ENCODE data around the gene LHX6. TPM values are rescaled to one million over a fixed set of nuclear protein-coding genes. Genes with fewer than 3 reads are reported as not detected.

LHX6 gene
- total and polyA plus RNA-seq, 2 donors = 0.47 to 1.1 TPM

- DNase-seq (ENCODE audit: low read depth in 6 of 9, low spot score in 9 of 9) = no peak
- no peaks in the 10 kb centered on the region for H3K4me1 ChIP-seq (ENCODE audit: control insufficient read depth in 2 of 2, insufficient read depth in 2 of 2, low read length in 2 of 2)
- no peak overlapping the region for H3K27ac ChIP-seq (ENCODE audit: low read depth in 1 of 2, low read length in 1 of 2)
- 85% methylated on average over 2 of the region's 2 CpGs for WGBS
- no peaks in the 10 kb centered on the region for H3K36me3 ChIP-seq (ENCODE audit: control insufficient read depth in 2 of 2, insufficient read depth in 2 of 2, low read length in 1 of 2)
- no peaks in the 10 kb centered on the region for H3K9me3 ChIP-seq (ENCODE audit: control insufficient read depth in 2 of 2, insufficient read depth in 1 of 2, low read length in 1 of 2)
- H3K4me3 ChIP-seq (ENCODE audit: low read length in 2 of 2) = no peak overlapping the region
- H3K27me3 ChIP-seq (ENCODE audit: control insufficient read depth in 2 of 2, insufficient read depth in 1 of 2, low read length in 1 of 2) = peaks cover 0 to 6% of the 10 kb centered on the region in 2 donors
Observed at GRCh38 chr9:122179690-122180074, 49.1 kb downstream of the LHX6 start.

DNA sequence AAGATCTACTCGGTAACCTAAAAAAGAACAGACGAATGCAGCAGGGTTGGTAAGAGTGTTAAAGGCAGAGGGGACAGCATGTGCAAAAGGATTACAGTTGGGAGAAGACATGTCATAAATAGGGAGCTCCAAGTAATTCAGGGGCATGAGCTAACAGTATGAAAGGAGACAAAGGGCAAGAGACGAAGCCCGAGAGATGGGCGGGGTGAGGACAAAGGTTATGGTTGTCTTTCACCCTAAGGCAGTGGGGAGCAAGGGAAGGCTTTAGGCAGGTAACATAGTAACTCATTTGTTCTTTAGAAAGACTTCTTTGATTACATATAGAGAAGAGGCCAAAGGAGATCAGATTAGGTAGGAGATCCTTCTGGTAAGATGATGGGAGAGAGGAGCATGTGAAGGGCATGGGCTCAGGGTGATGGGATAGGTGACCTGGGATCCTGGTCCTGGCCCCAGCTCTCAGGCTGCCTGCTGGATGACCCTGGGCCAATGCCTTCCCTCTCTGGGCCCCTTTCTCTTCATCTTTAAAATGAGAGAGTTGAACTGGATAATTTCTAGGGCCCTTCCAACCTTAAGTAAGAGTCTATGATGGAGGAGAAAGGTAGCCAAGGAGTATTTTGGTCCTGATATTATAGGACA lies 49.6 kb downstream of the LHX6 start:
- WGBS = 96% methylated on average over 5 of the region's 5 CpGs
- H3K4me1 ChIP-seq (ENCODE audit: control insufficient read depth in 2 of 2, insufficient read depth in 2 of 2, low read length in 2 of 2) = no peaks in the 10 kb centered on the region
- peaks cover 0 to 6% of the 10 kb centered on the region in 2 donors for H3K27me3 ChIP-seq (ENCODE audit: control insufficient read depth in 2 of 2, insufficient read depth in 1 of 2, low read length in 1 of 2)
- H3K27ac ChIP-seq (ENCODE audit: low read depth in 1 of 2, low read length in 1 of 2) = no peak overlapping the region
- no peaks in the 10 kb centered on the region for H3K36me3 ChIP-seq (ENCODE audit: control insufficient read depth in 2 of 2, insufficient read depth in 2 of 2, low read length in 1 of 2)
- no peaks in the 10 kb centered on the region for H3K9me3 ChIP-seq (ENCODE audit: control insufficient read depth in 2 of 2, insufficient read depth in 1 of 2, low read length in 1 of 2)
- DNase-seq (ENCODE audit: low read depth in 6 of 9, low spot score in 9 of 9) = no peak
- H3K4me3 ChIP-seq (ENCODE audit: low read length in 2 of 2) = no peak overlapping the region

DNA sequence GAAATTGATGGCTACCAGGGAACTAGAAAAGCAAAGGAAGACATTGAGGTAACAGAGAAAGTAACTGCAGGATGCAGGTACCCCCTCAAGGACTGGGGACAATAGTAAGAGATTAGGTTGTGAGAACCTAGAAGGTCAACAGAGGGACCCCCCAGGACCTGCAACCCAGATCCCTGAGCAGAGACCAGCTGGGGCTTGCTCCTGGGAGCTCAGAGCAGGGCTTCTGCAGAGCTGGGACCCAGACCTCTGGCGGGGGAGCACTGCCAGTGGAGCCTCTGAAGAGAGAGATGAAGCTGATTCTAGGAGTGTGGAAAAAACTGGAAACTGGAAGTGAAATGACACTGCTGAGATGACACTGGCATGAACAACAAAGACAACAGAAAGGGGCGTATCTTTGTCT lies 51.8 kb downstream of the LHX6 start:
- H3K27me3 ChIP-seq (ENCODE audit: control insufficient read depth in 2 of 2, insufficient read depth in 1 of 2, low read length in 1 of 2) = peaks cover 0 to 11% of the 10 kb centered on the region in 2 donors
- no peak for DNase-seq (ENCODE audit: low read depth in 6 of 9, low spot score in 9 of 9)
- H3K27ac ChIP-seq (ENCODE audit: low read depth in 1 of 2, low read length in 1 of 2) = no peak overlapping the region
- no peaks in the 10 kb centered on the region for H3K36me3 ChIP-seq (ENCODE audit: control insufficient read depth in 2 of 2, insufficient read depth in 2 of 2, low read length in 1 of 2)
- no peak overlapping the region for H3K4me3 ChIP-seq (ENCODE audit: low read length in 2 of 2)
- 96% methylated on average over 2 of the region's 2 CpGs for WGBS
- H3K9me3 ChIP-seq (ENCODE audit: control insufficient read depth in 2 of 2, insufficient read depth in 1 of 2, low read length in 1 of 2) = no peaks in the 10 kb centered on the region
- H3K4me1 ChIP-seq (ENCODE audit: control insufficient read depth in 2 of 2, insufficient read depth in 2 of 2, low read length in 2 of 2) = no peaks in the 10 kb centered on the region

GRCh38 chr9:122173670-122174069 lies 55.1 kb downstream of the LHX6 start:
- no peaks in the 10 kb centered on the region for H3K4me1 ChIP-seq (ENCODE audit: control insufficient read depth in 2 of 2, insufficient read depth in 2 of 2, low read length in 2 of 2)
- H3K9me3 ChIP-seq (ENCODE audit: control insufficient read depth in 2 of 2, insufficient read depth in 1 of 2, low read length in 1 of 2) = no peaks in the 10 kb centered on the region
- H3K36me3 ChIP-seq (ENCODE audit: control insufficient read depth in 2 of 2, insufficient read depth in 2 of 2, low read length in 1 of 2) = no peaks in the 10 kb centered on the region
- H3K4me3 ChIP-seq (ENCODE audit: low read length in 2 of 2) = no peak overlapping the region
- H3K27me3 ChIP-seq (ENCODE audit: control insufficient read depth in 2 of 2, insufficient read depth in 1 of 2, low read length in 1 of 2) = peaks cover 0 to 11% of the 10 kb centered on the region in 2 donors
- WGBS = 91% methylated on average over 3 of the region's 3 CpGs
- DNase-seq (ENCODE audit: low read depth in 6 of 9, low spot score in 9 of 9) = no peak
- no peak overlapping the region for H3K27ac ChIP-seq (ENCODE audit: low read depth in 1 of 2, low read length in 1 of 2)

GRCh38 chr9:122172131-122172530 lies 56.6 kb downstream of the LHX6 start:
- 93% methylated on average over 7 of the region's 7 CpGs for WGBS
- Histone ChIP-seq H3K4me3 (ENCODE audit: low read length in 2 of 2) (no peak overlapping the region), H3K36me3 (ENCODE audit: control insufficient read depth in 2 of 2, insufficient read depth in 2 of 2, low read length in 1 of 2) (no peaks in the 10 kb centered on the region), H3K27ac (ENCODE audit: low read depth in 1 of 2, low read length in 1 of 2) (no peak overlapping the region), H3K27me3 (ENCODE audit: control insufficient read depth in 2 of 2, insufficient read depth in 1 of 2, low read length in 1 of 2) (peaks cover 3 to 11% of the 10 kb centered on the region in 2 donors), H3K4me1 (ENCODE audit: control insufficient read depth in 2 of 2, insufficient read depth in 2 of 2, low read length in 2 of 2) (no peaks in the 10 kb centered on the region), H3K9me3 (ENCODE audit: control insufficient read depth in 2 of 2, insufficient read depth in 1 of 2, low read length in 1 of 2) (no peaks in the 10 kb centered on the region)
- DNase-seq (ENCODE audit: low read depth in 6 of 9, low spot score in 9 of 9) = no peak

- no peaks in the 10 kb centered on the region for H3K9me3 ChIP-seq (ENCODE audit: control insufficient read depth in 2 of 2, insufficient read depth in 1 of 2, low read length in 1 of 2)
- peaks cover 3 to 15% of the 10 kb centered on the region in 2 donors for H3K27me3 ChIP-seq (ENCODE audit: control insufficient read depth in 2 of 2, insufficient read depth in 1 of 2, low read length in 1 of 2)
- no peaks in the 10 kb centered on the region for H3K36me3 ChIP-seq (ENCODE audit: control insufficient read depth in 2 of 2, insufficient read depth in 2 of 2, low read length in 1 of 2)
- WGBS = 74% methylated on average over 3 of the region's 3 CpGs
- H3K4me3 ChIP-seq (ENCODE audit: low read length in 2 of 2) = no peak overlapping the region
- no peaks in the 10 kb centered on the region for H3K4me1 ChIP-seq (ENCODE audit: control insufficient read depth in 2 of 2, insufficient read depth in 2 of 2, low read length in 2 of 2)
- no peak for DNase-seq (ENCODE audit: low read depth in 6 of 9, low spot score in 9 of 9)
- no peak overlapping the region for H3K27ac ChIP-seq (ENCODE audit: low read depth in 1 of 2, low read length in 1 of 2)
Observed at GRCh38 chr9:122168356-122168755, 60.4 kb downstream of the LHX6 start.

GRCh38 chr9:122164286-122164685 lies 64.5 kb downstream of the LHX6 start:
- no peak for DNase-seq (ENCODE audit: low read depth in 6 of 9, low spot score in 9 of 9)
- H3K27me3 ChIP-seq (ENCODE audit: control insufficient read depth in 2 of 2, insufficient read depth in 1 of 2, low read length in 1 of 2) = peaks cover 3 to 13% of the 10 kb centered on the region in 2 donors
- no peaks in the 10 kb centered on the region for H3K36me3 ChIP-seq (ENCODE audit: control insufficient read depth in 2 of 2, insufficient read depth in 2 of 2, low read length in 1 of 2)
- H3K4me1 ChIP-seq (ENCODE audit: control insufficient read depth in 2 of 2, insufficient read depth in 2 of 2, low read length in 2 of 2) = peaks cover 0 to 3% of the 10 kb centered on the region in 2 donors
- H3K27ac ChIP-seq (ENCODE audit: low read depth in 1 of 2, low read length in 1 of 2) = no peak overlapping the region
- 79% methylated on average over 2 of the region's 2 CpGs for WGBS
- H3K9me3 ChIP-seq (ENCODE audit: control insufficient read depth in 2 of 2, insufficient read depth in 1 of 2, low read length in 1 of 2) = no peaks in the 10 kb centered on the region
- H3K4me3 ChIP-seq (ENCODE audit: low read length in 2 of 2) = no peak overlapping the region

DNA sequence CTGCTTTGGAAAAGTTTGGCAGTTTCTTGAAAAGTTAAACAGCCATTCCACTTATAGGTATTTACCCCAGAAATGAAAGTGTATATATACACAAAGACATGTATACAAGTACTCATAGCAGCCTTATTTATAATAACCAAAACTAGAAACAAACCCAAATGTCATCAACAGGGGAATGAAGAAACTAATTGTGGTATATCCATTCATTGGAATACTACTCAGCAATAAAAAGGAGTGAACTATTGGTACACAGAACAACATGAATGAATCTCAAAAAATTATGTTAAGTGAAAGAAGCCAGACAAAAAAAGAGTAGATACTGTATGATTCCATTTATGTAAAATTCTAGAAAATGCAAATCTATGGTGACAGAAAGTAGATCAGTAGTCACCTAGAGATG lies 66.3 kb downstream of the LHX6 start:
- DNase-seq (ENCODE audit: low read depth in 6 of 9, low spot score in 9 of 9) = no peak
- no peaks in the 10 kb centered on the region for H3K36me3 ChIP-seq (ENCODE audit: control insufficient read depth in 2 of 2, insufficient read depth in 2 of 2, low read length in 1 of 2)

GRCh38 chr9:122159925-122160246 lies 68.9 kb downstream of the LHX6 start:
- peaks cover 0 to 6% of the 10 kb centered on the region in 2 donors for H3K27me3 ChIP-seq (ENCODE audit: control insufficient read depth in 2 of 2, insufficient read depth in 1 of 2, low read length in 1 of 2)
- peaks cover 3 to 7% of the 10 kb centered on the region in 2 donors for H3K4me1 ChIP-seq (ENCODE audit: control insufficient read depth in 2 of 2, insufficient read depth in 2 of 2, low read length in 2 of 2)
- no peak for DNase-seq (ENCODE audit: low read depth in 6 of 9, low spot score in 9 of 9)
- no peaks in the 10 kb centered on the region for H3K9me3 ChIP-seq (ENCODE audit: control insufficient read depth in 2 of 2, insufficient read depth in 1 of 2, low read length in 1 of 2)
- H3K4me3 ChIP-seq (ENCODE audit: low read length in 2 of 2) = peak overlapping the region; percentile 76 to 84
- no peak overlapping the region for H3K27ac ChIP-seq (ENCODE audit: low read depth in 1 of 2, low read length in 1 of 2)
- no peaks in the 10 kb centered on the region for H3K36me3 ChIP-seq (ENCODE audit: control insufficient read depth in 2 of 2, insufficient read depth in 2 of 2, low read length in 1 of 2)
- WGBS = 28% methylated on average over 6 of the region's 6 CpGs

More for the DNA sequence above, 66.3 kb downstream of the LHX6 start:
- Histone ChIP-seq H3K27ac (ENCODE audit: low read depth in 1 of 2, low read length in 1 of 2) (no peak overlapping the region), H3K4me1 (ENCODE audit: control insufficient read depth in 2 of 2, insufficient read depth in 2 of 2, low read length in 2 of 2) (peaks cover 3 to 7% of the 10 kb centered on the region in 2 donors), H3K4me3 (ENCODE audit: low read length in 2 of 2) (no peak overlapping the region), H3K9me3 (ENCODE audit: control insufficient read depth in 2 of 2, insufficient read depth in 1 of 2, low read length in 1 of 2) (no peaks in the 10 kb centered on the region), H3K27me3 (ENCODE audit: control insufficient read depth in 2 of 2, insufficient read depth in 1 of 2, low read length in 1 of 2) (peaks cover 0 to 13% of the 10 kb centered on the region in 2 donors)

Data from thymus (tissue), 11 donors.